ENCODE results near the gene GARRE1. TPM values are rescaled to one million over a fixed set of nuclear protein-coding genes. Genes with fewer than 3 reads are reported as not detected.
A peak's percentile ranks its signal among the peaks of the same experiment; 100 is the strongest.
"Not testable (repeated sequence)": the region's sequence is repeated elsewhere in the genome, so short reads cannot be mapped to it uniquely, and the experiment has no call there.

Gene GARRE1, protein sequence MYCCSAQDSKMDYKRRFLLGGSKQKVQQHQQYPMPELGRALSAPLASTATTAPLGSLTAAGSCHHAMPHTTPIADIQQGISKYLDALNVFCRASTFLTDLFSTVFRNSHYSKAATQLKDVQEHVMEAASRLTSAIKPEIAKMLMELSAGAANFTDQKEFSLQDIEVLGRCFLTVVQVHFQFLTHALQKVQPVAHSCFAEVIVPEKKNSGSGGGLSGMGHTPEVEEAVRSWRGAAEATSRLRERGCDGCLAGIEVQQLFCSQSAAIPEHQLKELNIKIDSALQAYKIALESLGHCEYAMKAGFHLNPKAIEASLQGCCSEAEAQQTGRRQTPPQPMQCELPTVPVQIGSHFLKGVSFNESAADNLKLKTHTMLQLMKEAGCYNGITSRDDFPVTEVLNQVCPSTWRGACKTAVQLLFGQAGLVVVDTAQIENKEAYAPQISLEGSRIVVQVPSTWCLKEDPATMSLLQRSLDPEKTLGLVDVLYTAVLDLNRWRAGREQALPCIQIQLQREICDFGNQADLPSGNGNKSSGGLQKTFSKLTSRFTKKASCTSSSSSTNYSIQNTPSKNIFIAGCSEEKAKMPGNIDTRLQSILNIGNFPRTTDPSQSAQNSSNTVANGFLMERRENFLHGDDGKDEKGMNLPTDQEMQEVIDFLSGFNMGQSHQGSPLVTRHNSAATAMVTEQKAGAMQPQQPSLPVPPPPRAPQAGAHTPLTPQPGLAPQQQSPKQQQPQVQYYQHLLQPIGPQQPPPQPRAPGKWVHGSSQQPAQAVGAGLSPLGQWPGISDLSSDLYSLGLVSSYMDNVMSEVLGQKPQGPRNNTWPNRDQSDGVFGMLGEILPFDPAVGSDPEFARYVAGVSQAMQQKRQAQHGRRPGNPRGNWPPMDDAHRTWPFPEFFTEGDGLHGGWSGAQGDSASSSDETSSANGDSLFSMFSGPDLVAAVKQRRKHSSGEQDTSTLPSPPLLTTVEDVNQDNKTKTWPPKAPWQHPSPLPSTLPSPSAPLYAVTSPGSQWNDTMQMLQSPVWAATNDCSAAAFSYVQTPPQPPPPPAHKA (N-terminal part only)
- 6.1 and 7.7 TPM in 2 replicates for total RNA-seq

DNA sequence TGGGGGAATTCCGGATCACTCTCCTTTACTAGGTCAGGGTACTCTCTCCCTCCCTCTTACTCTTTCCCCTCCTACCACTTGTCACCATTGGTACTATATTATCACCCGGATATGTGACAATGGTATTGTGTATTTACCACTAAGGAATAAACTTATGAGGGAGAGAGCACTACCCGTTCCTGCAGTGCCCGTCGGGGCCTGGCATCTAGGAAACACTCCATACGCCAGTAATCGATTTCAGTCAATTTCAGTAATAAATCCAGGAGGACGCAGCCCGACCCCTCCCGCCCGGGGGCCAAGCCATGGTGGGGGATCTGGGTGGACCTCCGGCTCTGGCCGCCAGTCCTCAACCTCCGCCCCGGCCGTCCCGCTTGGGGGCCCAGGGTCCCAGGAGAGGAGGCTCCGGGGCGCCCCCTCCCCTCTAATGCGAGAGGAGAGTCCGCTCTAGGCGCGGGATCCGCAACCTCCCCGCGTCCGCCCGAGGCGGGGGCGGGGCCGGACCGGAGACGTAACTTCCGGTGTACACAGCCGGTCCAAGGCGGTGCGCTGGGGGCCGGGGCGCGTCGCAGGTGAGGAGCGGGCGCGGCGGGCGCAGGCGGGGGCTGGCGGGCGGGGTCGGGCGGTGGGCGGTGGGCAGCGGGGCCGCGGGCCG lies at the start of gene GARRE1:
GARRE1 (plus strand) TSS at position 509 of the 652 bp plus-strand sequence. CDS start 45,920 bp downstream, outside the sequence.
- TF ChIP-seq, protein P1, sequence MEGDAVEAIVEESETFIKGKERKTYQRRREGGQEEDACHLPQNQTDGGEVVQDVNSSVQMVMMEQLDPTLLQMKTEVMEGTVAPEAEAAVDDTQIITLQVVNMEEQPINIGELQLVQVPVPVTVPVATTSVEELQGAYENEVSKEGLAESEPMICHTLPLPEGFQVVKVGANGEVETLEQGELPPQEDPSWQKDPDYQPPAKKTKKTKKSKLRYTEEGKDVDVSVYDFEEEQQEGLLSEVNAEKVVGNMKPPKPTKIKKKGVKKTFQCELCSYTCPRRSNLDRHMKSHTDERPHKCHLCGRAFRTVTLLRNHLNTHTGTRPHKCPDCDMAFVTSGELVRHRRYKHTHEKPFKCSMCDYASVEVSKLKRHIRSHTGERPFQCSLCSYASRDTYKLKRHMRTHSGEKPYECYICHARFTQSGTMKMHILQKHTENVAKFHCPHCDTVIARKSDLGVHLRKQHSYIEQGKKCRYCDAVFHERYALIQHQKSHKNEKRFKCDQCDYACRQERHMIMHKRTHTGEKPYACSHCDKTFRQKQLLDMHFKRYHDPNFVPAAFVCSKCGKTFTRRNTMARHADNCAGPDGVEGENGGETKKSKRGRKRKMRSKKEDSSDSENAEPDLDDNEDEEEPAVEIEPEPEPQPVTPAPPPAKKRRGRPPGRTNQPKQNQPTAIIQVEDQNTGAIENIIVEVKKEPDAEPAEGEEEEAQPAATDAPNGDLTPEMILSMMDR (IDR thresholded peaks at IDR 0.05; ENCODE audit: insufficient read depth, low read length, severe bottlenecking), result no peak
- Histone ChIP-seq H3K4me3 (ENCODE audit: low read depth, low read length) (peak within 1 kb of the TSS; percentile 77), H3K36me3 (ENCODE audit: control insufficient read depth, insufficient read depth, low read length) (no peaks in the 10 kb centered on the region), H3K27me3 (ENCODE audit: control insufficient read depth, insufficient read depth, low read length) (no peaks in the 10 kb centered on the region)
- FAIRE-seq (no peak), DNase-seq (ENCODE audit: low read depth) (no peak)

DNA sequence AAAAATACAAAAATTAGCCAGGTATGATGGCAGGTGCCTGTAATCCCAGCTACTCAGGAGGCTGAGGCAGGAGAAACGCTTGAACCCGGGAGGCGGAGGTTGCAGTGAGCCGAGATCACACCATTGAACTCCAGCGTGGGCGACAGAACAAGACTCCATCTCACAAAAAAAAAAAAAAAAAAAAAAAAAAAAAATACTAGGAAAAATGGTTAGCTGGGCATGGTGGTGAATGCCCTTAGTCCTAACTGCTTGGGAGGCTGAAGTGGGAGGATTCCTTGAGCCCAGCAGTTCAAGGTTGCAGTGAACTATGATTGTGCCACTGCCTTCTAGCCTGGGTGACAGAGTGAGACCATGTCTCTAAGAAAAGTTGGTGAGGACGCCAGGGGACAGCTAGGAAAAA lies 49.0 kb upstream of the GARRE1 start:
- H3K27me3 ChIP-seq (ENCODE audit: control insufficient read depth, insufficient read depth, low read length); H3K4me3 ChIP-seq (ENCODE audit: low read depth, low read length); H3K36me3 ChIP-seq (ENCODE audit: control insufficient read depth, insufficient read depth, low read length); FAIRE-seq; DNase-seq (ENCODE audit: low read depth): not testable (repeated sequence)

DNA sequence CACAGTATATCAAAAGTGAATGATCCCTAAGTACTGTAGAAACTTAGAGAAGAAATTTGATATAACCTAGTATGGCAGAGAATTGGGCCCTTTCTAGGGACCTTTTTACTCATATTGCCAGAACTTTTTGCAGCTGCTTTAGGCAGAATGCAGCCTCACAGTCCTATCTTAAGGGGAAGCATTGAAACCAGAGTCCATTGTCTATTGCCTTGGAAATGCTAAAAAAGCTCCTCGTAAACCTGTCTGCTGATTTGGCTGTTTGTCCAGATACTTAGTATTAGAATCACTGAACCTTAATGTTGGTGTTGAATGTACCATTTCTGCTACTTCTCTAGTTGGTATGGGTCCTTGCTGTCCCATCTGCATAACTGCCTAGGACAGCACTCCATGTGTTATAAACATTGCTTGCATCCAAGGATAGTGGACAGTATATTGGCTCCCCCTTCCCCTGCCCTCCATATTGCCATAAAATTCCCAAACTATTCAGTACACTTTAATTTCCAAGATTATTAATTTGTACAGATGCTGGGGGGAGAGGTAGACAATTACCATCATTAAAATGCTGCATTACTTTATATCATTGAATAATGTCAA lies 46.0 kb upstream of the GARRE1 start:
- no peak overlapping the region for H3K4me3 ChIP-seq (ENCODE audit: low read depth, low read length)
- no peak for DNase-seq (ENCODE audit: low read depth)
- no peaks in the 10 kb centered on the region for H3K27me3 ChIP-seq (ENCODE audit: control insufficient read depth, insufficient read depth, low read length)
- peaks cover 2% of the 10 kb centered on the region for H3K36me3 ChIP-seq (ENCODE audit: control insufficient read depth, insufficient read depth, low read length)
- TF ChIP-seq, protein P1 (IDR thresholded peaks at IDR 0.05; ENCODE audit: insufficient read depth, low read length, severe bottlenecking), result no peak
- FAIRE-seq, result no peak

DNA sequence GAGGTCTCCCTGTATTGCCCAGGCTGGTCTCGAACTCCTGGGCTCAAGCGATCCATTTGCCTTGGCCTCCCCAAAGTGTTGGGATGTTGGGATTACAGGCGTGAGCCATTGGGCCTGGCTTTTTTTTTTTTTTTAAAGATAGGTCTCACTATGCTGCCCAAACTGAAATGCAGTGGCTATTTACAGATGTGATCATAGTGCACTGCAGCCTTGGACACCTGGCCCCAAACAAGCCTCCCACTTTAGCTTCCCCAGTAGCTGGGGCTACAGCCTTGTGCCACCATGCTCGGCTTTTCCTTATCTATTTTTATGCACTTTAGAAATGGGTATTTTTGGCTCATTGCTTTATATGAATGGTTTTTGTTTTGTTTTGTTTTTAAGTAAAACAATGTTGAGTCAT lies 44.6 kb upstream of the GARRE1 start:
- FAIRE-seq (no peak), DNase-seq (ENCODE audit: low read depth) (no peak)
- no peak overlapping the region for H3K4me3 ChIP-seq (ENCODE audit: low read depth, low read length)
- H3K27me3 ChIP-seq (ENCODE audit: control insufficient read depth, insufficient read depth, low read length), result no peaks in the 10 kb centered on the region
- H3K36me3 ChIP-seq (ENCODE audit: control insufficient read depth, insufficient read depth, low read length), result peaks cover 2% of the 10 kb centered on the region
- TF ChIP-seq, protein P1 (IDR thresholded peaks at IDR 0.05; ENCODE audit: insufficient read depth, low read length, severe bottlenecking), result no peak

DNA sequence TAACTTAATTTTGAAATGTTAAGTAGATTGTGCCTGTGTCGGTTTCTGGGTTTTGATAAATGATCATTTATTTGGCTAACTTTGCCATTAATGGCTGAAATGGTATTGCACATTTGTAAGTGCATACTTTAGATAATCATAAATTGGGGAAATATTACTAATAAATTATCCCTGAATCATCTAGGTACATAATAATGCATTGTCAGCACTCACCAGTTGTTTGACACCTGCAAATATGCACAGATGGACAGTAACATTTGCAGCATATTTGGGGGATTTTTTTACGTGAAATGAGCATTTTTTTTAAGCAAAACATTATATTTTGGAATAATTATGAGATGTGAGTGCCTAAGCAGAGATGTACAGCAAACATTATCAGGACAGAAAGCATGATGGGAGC lies 41.1 kb upstream of the GARRE1 start:
- TF ChIP-seq, protein P1 (IDR thresholded peaks at IDR 0.05; ENCODE audit: insufficient read depth, low read length, severe bottlenecking), result no peak
- H3K27me3 ChIP-seq (ENCODE audit: control insufficient read depth, insufficient read depth, low read length), result no peaks in the 10 kb centered on the region
- DNase-seq (ENCODE audit: low read depth), result no peak
- FAIRE-seq, result no peak
- H3K4me3 ChIP-seq (ENCODE audit: low read depth, low read length), result no peak overlapping the region
- peaks cover 5% of the 10 kb centered on the region for H3K36me3 ChIP-seq (ENCODE audit: control insufficient read depth, insufficient read depth, low read length)

Data from bronchial epithelial cell (primary cell).